NB4 (cell line): ENCODE data around the gene L3MBTL4.

Source experiments
- DNase-seq: peaks from one replicate; pipeline ENCODE4 v3.0.0; 2010; ENCODE audit warnings: low read depth
- H3K4me3 ChIP-seq: one replicate; pipeline ENCODE4 v1.5.1; 2011; ENCODE audit warnings: mild to moderate bottlenecking, low read depth, low read length, moderate library complexity
- CTCF ChIP-seq: IDR thresholded peaks from one replicate; pipeline ENCODE4 v1.5.1; 2012; ENCODE audit warnings: low read depth, low read length
- MAX ChIP-seq: IDR thresholded peaks from 2 replicates; pipeline ENCODE4 v1.6.1; 2011; ENCODE audit warnings: low read depth, low read length
- MYC ChIP-seq: IDR thresholded peaks from 2 replicates; pipeline ENCODE4 v1.6.1; 2011; ENCODE audit warnings: low read depth, low read length
- POLR2A ChIP-seq: IDR thresholded peaks from 2 replicates; pipeline ENCODE4 v1.6.1; 2011; ENCODE audit warnings: mild to moderate bottlenecking; ENCODE audit not compliant: insufficient read length; ENCODE audit errors: extremely low read depth

L3MBTL4 gene

GRCh38 chr18:6132751-6133368 lies 281.9 kb downstream of the L3MBTL4 start:
- no peak overlapping the region for H3K4me3 ChIP-seq
- no peak for DNase-seq
- no peak for TF ChIP-seq MYC
- no peak for TF ChIP-seq POLR2A
- no peak for TF ChIP-seq MAX
- TF ChIP-seq CTCF = no peak

GRCh38 chr18:6120820-6121279 lies 293.9 kb downstream of the L3MBTL4 start:
- DNase-seq = no peak
- no peak for TF ChIP-seq MYC
- no peak for TF ChIP-seq POLR2A

GRCh38 chr18:6119761-6120160 lies 294.9 kb downstream of the L3MBTL4 start:
- no peak overlapping the region for H3K4me3 ChIP-seq
- DNase-seq = no peak
- TF ChIP-seq POLR2A (no peak), CTCF (no peak), MAX (no peak), MYC (no peak)

More at GRCh38 chr18:6120820-6121279, 293.9 kb downstream of the L3MBTL4 start:
- H3K4me3 ChIP-seq = no peak overlapping the region

GRCh38 chr18:6118080-6118479 lies 296.6 kb downstream of the L3MBTL4 start:
- H3K4me3 ChIP-seq = no peak overlapping the region
- DNase-seq = no peak
- TF ChIP-seq MYC (no peak), CTCF (no peak), MAX (no peak), POLR2A (no peak)

GRCh38 chr18:6115710-6116109 lies 299.0 kb downstream of the L3MBTL4 start:
- H3K4me3 ChIP-seq = no peak overlapping the region
- DNase-seq = no peak
- TF ChIP-seq POLR2A = no peak
- no peak for TF ChIP-seq MYC
- no peak for TF ChIP-seq CTCF
- TF ChIP-seq MAX = no peak

GRCh38 chr18:6113650-6114049 lies 301.1 kb downstream of the L3MBTL4 start:
- no peak overlapping the region for H3K4me3 ChIP-seq
- DNase-seq = no peak
- TF ChIP-seq MAX (no peak), MYC (no peak), POLR2A (no peak), CTCF (no peak)
